GM21529 (cell line): ENCODE data around the gene ARHGEF16.

ENCODE experiments used
- ATAC-seq: cut with Tn5 transposase; IDR thresholded peaks from one replicate; pipeline ENCODE4 v1.9.1; 2021; ENCODE audit not compliant: unreplicated experiment

The ARHGEF16 gene

DNA sequence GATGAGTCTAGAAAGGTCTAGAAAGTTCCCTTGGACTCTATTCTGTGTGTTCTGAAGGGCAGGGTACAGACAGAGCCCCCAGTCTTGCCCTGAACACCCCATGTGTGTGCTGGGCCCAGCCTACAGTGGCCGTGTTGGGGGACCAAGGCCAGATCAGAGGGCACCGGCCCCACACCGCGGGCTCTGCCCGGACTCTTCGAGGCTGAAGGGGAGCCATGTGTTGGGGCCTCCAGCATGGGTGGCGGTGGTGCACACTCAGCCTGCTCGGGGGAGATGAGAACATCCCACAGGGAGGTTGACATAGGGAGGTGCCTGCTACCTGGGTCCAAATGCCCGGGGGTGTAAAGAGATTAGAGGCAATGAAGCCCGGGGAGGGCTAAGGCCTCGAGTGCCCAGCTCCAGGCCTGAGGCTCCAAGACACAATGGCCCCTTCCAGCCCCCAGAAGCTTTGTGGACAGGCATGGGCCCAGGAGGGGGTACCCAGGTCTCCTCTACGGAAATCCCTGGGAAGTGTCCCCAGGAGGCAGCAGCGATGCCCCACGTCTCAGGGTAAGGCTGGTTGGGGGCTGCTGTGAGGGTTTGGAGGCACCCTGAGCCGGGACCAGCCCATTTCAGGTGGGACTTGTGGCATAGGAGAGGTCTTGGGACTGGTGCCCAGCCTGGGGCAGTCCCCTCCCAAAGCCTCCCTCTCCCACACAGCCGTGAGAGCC is 12.1 kb downstream of the ARHGEF16 start:
- no peak for ATAC-seq

DNA sequence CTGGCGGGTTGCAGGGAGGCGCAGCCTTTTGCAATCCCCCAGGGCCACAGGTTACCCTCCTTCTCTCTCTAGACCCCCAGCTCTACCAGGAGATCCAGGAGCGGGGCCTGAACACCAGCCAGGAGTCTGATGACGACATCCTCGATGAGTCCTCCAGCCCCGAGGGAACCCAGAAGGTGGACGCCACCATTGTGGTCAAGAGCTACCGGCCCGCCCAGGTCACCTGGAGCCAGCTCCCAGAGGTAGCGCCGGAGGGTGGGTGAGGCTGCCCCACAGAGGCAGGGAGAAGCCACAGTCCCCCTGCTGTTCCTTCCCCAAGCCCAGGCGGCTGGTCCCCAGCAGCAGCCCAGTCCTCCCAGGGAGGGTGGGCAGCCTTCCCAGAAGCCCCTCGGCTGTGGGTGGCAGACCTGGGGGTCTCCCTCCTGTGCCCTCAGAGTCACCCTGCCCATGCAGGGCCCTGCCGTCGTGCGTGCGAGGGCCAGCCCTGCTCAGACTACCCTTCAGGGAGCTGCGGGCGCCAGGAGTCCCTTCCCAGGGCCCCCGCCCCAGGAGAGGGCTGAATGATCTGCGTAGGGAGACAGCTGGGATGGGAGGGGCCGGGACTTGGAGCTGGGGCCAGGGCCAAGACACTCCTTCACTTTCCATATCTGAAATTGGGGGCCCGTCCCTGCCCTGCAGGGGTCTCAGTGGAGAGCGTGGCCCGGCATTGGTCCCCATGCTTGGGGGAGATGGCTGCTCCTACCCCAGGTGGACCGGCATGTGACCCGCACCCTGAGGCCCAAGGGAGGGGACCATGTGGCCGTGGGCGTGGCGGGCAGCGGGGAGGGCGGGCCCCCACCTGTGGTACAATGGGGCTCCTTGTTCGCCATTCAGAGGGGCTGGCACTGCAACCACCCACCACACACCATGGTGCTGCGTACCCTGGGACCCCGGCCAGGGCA is 12.9 kb downstream of the ARHGEF16 start:
- ATAC-seq, result no peak

DNA sequence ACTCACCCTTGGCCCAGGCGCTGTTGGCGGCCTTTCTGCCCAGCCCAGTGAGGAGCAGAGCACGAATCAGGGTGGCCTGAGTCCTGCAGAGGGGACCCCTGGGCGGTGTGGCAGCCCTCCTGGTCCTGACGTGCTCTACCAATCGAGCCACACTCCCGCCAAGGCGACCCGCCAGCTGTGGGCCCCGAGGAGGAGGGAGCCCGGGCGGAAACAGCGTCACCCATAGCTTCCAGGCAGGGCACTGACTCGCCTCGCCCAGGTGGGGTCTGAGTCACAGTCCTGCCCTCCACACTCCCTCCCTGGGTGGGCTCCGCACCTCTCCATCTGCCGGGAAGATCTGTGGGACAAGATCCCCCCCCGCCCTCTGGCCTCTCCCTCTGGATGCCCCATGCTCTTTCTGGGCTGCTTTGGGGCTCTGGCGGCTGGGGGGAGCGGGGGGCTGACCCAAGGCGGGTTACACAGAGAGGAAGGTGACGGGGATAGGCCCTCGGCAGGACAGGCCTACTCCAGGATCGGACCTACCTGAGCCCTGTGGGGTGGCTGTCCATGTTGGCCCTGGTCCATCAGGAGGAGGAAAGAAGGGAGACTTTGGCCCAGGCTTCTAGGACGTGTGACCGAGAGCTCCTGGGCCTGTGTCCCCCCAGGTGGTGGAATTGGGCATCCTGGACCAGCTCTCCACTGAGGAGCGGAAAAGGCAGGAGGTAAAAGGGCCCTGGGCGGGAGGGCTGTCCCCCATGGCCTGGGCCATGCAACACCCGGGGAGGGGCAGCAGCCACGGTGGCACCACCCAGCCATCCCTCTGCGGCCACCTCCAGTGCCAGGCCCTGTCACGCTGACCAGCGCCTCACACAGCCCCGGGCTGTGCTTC is 14.0 kb downstream of the ARHGEF16 start:
- no peak for ATAC-seq

DNA sequence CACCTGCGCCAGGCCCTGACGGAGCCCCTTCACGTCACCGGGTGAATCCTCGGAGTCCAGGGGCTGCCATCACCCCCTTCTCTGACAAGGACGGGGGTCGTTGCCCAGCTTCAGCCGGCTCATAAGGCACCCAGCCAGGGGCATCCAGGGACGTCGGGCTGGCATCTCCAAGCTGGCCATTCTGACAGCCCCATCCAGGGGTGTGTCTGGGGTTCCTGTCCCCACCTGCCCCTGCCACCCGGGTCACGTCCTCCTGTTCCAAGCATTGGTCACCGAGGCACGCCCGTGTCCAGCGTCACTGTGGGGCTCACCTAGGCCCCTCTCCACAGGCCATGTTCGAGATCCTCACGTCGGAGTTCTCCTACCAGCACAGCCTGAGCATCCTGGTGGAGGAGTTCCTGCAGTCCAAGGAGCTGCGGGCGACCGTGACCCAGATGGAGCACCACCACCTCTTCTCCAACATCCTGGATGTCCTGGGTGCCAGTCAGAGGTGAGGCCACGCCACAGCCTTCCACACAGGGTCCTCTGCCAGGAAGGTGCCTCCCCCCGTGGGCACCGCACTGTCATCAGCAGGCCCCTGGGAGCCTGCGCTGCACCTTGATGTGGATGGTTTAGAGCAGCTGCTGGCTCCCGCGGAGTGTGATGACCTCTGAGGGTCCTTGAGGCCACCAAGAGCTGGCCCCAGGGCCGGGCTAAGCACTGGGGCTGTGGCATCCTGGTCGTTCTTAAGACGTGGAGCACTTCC is 14.8 kb downstream of the ARHGEF16 start:
- no peak for ATAC-seq

DNA sequence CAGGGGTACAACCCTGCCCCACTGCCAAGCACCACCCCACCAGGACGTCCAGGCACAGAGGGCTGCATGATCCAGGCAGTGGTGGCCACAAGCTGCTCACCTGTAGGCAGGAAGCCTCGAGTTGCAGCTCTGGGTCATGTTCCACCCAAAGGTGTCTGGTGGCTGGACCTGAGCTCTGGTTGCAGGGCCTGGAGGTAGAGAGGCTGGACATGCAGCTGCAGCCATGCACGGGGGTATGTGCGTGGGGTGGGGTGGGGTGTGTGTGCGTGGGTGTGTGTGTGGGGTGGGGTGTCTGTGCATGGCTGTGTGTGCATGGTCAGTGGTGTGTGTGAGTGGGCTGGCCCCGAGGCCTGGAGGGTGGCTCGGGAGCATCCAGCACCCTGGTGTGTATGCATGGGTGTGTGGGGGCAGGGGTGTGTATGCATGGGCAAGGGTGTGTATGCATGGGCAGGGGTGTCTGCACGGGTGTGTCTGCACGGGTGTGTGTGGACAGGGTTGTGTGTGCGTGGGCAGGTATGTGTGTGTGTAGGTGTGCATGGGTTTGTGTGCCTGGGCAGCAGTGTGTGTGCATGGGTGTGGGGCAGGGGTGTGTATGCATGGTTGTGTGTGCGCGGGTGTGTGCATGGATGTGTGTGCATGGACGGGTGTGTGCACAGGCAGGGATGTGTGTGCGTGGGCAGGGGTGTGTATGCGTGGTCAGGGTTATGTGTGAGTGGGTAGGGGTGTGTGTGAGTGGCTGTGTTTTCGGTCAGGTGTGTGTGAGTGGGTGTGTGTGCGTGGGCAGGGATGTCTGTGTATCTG is 15.6 kb downstream of the ARHGEF16 start:
- no peak for ATAC-seq

DNA sequence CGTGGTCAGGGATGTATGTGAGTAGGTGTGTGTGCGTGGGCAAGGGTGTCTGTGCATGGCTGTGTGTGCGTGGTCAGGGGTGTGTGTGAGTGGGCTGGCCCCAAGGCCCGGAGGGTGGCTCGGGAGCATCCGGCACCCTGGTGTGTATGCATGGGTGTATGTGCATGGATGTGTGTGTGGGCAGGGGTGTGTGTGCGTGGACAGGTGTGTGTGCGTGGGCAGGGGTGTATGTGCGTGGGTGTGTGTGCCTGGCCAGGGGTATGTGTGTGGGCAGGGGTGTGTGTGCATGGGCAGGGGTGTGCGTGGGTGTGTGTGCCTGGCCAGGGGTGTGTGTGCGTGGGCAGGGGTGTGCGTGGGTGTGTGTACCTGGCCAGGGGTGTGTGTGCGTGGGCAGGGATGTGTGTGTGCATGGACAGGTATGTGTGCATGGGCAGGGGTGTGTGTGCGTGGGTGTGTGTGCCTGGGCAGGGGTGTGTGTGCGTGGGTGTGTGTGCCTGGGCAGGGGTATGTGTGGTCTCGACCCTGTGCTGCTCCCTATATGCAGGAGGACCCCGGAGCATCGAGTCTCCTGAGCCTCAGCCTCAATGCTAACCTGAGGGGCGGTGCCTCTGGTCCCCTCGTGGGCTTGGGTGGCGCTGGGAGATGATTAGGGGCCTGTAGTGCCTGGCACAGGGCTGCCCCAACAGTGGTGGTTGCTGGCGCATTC is 16.3 kb downstream of the ARHGEF16 start:
- ATAC-seq, result no peak

DNA sequence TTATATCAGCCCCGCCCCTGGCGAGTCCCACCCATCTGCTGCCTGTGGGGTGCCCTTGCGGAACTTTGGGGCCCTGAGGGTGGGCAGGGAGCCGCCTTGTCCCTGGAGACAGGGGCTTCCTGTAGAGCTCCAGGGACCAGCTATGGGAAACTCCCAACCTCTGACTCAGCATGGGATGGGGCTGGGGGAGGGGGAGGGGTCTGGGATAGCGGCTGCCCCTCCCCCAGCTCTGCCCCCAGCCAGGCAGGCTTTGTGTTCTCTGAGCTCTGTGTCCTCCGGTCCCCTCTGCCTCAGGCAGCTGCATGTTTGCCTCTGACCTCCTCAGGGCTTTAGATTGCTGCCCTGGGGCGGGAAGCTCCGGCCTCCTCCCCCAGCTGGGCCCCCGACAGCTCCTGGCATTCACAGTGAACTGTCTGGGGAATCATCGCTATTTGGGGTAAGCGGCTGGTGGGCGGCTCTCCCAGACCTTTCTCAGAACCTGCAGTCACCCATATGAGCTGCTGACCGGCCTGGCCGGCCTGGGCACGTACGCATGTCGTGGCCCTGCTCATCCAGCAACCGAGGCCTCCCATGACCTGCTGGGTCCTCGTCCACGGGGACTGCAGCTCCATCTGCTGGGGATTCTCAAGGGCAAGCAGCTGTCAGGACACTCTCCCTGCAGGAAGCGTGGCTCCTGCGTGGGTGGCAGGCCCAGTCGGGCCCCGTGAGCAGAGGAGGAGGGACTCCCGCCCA is 17.1 kb downstream of the ARHGEF16 start:
- ATAC-seq, result no peak

DNA sequence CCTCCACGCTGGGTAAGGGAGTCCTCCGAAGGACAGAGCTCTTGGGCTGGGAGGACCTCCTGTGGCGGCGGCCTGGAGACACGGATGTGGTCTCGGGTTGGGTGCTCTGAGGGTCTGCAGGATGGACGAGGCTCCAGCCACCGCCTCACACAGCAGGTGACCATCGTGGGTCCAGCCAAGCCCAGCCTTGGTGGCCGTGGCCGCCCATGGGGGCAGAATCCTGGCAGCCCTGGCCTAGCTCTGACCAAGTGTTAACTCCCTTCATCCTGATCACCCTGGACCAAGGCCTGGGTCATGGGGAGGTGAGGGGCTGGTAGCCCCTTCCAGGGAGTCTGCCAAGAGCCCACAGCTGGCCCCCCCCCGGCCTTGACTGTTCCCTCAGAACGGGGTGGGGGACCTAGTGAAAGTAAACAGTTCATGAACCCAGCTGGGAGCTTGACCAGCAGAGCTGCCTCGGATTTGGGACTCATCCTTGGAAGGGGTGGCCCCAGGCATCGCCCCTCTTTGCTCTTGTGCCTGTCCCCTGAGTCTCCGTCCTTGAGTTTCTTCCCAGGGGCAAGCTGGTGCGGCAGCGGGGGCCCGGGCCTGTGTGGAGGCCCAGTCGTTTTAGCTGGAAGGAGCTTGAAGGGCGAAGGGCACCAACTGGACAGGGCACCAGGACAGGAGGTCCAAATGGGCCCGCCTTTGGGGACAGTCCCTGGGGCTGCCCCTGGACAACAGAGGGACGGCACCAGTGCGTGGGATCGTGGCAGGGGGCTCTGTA is 17.8 kb downstream of the ARHGEF16 start:
- no peak for ATAC-seq

DNA sequence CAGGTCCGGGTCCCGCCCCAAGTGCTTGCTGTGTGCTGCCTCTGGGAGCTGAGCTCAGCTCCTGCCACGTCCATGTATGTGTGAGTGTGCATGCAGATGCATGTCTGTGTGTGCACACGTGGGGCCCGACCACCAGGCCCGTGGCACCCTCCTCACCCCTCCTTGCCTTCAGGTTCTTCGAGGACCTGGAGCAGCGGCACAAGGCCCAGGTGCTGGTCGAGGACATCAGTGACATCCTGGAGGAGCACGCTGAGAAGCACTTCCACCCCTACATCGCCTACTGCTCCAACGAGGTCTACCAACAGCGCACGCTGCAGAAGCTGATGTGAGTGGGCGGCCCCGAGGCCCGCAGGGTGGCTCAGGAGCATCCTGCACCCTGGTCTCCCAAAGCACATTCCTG is 18.4 kb downstream of the ARHGEF16 start:
- no peak for ATAC-seq

DNA sequence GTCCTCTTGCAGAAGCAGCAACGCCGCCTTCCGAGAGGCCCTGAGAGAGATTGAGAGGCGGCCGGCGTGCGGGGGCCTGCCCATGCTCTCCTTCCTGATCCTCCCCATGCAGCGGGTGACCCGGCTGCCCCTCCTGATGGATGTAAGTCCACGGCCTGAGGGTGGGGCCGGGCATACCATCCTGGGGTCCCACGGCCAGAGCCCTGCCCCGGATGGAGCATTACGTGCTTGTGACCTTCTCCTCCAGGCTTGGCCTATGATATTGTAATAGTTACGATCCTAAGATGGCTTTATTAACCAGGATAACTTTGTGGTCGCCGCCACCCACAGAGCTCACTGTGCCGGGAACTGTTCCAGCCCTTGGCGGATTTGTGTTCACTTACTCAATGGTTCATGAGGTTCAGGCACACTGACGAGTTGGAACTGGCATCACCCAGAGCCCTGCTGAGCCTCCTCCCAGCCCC is 18.9 kb downstream of the ARHGEF16 start:
- no peak for ATAC-seq

DNA sequence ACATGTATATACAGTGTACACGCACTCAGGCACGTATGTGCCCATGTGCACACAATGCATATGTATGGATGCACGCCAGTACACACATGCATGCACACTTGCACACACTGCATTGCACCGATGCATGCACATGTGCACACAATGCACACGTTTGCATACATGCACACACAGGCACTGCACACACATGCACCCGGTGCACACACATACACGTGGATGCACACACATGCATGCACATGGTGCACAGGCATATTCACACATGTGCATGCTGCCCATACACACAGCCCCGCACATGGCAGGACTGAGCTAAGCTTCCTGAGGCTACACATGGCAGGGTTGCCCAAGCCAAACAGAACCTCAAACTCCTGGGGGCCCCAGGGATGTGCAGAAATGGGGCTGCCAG is 19.6 kb downstream of the ARHGEF16 start:
- ATAC-seq, result no peak

DNA sequence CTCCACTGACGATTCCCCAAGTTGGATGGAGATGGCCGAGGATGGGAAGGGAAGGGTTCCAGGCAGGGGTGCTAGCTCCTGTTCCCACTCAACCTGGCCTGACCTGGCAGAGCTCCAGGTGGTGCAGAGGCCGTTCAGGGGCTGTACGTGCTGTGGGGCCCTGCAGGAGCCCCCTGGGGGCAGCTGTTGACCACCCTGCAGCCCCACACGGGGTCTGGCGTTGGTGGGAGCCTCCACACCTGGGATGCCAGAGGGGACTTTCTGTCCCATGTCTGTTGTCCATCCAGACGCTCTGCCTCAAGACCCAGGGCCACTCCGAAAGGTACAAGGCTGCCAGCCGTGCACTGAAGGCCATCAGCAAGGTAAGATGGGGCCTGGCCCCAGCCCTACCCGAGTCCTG is 20.0 kb downstream of the ARHGEF16 start:
- no peak for ATAC-seq

DNA sequence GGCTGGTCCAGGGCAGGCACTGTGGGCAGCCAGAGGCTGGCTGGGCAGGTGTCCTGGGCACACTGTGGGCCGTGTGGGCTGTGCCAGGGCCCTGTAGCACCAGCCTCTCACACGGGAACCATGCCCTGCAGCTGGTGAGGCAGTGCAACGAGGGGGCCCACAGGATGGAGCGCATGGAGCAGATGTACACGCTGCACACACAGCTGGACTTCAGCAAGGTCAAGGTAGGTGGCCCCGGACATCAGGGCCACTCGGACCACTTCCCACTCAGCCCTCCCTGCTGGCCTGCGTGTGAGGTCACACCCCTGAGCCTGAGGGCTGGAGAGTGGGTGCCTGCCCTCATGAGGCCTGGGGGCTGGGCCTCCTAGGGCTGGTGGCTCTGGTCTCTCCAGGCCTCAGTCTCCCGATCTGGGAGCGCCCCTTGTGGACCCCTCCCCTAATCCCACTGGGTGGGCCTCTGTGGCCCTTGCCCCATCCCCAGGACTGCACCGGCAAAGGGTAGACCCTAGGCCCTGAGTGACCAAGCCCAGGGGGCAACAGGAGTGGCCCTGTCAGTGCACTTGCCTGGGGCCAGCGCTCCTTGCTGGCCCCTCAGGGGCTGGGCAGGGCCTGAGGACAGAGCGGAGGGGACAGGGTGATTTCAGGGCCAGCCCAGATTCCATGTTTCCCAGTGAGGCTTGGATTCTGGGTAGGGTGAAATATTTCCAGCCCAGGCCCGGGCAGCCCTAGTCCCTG is 21.5 kb downstream of the ARHGEF16 start:
- no peak for ATAC-seq

DNA sequence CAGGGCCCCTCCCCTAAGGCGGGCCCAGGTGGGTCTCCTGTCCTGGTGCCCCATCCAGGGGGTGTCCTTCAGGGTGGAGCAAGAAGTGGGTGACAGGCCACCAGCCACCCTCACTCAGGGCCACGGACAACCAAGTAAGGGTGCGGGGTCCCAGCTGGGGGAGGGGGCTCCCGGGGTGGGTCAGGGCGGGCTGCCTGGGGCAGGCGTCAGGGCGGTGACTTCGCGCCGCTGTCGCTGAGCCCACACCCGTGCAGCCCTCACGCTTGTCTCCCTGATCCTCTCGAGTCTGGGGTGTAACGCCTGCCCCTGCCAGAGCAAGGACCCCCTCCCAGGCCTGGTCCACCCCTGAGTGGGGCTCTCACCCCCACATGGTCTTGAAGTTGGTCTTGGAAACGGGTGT is 22.2 kb downstream of the ARHGEF16 start:
- ATAC-seq, result no peak

DNA sequence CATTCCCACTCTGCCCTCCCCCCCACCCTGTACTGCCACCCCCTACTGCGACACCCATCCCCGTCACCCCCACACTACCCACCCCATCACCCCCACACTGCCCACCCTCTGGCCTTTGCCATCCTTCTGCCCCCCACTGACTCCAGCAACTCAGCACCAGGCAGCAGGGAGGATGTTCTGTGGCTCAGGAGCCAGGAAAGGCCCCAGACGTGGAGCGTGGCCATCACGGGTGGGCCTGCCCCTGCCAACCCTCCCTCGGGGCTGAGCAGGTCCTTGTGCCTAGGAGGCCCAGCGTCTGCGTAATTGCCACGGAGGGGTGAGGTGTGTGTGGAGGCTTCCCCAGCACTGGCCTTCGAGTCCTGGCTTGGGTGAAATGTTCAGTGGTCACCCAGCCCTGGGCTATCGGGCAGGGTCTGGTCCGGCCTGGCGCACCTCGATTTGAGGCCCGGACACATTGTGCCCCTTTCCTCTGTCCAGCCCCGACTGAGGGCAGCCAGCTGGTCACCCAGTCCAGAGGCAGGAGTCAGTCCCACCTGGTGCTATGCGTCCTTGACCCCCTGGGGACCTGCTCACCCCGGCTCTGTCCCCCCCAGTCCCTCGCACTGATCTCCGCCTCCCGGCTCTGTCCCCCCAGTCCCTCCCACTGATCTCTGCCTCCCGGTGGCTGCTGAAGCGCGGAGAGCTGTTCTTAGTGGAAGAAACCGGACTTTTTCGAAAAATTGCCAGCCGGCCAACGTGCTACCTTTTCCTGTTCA is 23.0 kb downstream of the ARHGEF16 start:
- ATAC-seq, result no peak

DNA sequence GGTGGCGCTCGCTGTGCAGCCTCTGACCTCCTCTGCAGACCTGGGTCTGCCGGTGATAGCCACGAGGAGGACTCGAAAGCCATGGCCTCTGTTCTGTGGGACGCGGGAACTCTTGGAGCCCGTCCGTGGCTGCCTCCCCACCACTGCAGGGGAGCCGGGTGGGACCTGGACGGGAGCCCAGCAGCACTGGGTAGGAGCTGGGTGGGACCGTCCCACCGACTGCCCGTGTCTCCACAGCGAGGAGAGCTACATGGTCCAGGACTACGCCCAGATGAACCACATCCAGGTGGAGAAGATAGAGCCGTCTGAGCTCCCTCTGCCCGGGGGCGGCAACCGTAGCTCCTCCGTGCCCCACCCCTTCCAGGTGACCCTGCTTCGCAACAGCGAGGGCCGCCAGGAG is 23.7 kb downstream of the ARHGEF16 start:
- ATAC-seq, result no peak
